T follicular helper cell (primary cell): ENCODE data around the gene NDUFA7.
"Not testable (repeated sequence)": the region's sequence is repeated elsewhere in the genome, so short reads cannot be mapped to it uniquely, and the experiment has no call there.

ENCODE experiments used
- DNase-seq: peaks from one replicate; pipeline ENCODE4 v3.0.0-alpha.2; 2020; ENCODE audit warnings: low read depth
- total RNA-seq, 2 experiments: gene quantifications; one replicate each; lab custom pipeline; 2026; lab: John Stamatoyannopoulos, UW

Gene NDUFA7
- total RNA-seq, result 0.43 to 0.72 reads per million in 2 experiments

- peak; percentile 95 for DNase-seq
Observed at GRCh38 chr19:8321067-8321985, at the start of gene NDUFA7, which contains the start of gene RPS28. Gene NDUFA7 (minus strand): TSS chr19:8321375. CDS start chr19:8321358, 17 bp downstream. Gene RPS28 (plus strand): TSS chr19:8321496. CDS start chr19:8321531, 35 bp downstream.

GRCh38 chr19:8370176-8371010, 49.2 kb upstream of the NDUFA7 start:
- DNase-seq, result no peak

- no peak for DNase-seq
Observed at GRCh38 chr19:8367327-8368001, 46.3 kb upstream of the NDUFA7 start.

DNA sequence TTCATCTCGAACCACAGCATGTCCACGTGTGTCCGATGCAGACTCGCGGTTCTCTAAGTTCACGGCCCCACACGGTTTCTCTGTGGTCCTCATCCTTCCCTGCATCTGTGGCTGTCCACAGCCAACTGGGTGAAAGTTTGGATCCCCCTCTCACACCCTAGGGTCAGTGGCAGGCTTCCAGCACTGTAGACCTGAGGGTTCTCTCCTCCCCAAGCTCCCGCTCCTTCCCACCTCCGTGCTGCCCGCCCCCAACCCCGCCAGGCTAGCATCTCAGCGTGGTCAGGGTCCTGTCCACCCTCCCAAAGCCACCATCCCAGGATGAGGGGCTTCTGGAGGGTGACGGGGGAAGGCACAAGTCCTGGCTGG, 45.8 kb upstream of the NDUFA7 start:
- no peak for DNase-seq

DNA sequence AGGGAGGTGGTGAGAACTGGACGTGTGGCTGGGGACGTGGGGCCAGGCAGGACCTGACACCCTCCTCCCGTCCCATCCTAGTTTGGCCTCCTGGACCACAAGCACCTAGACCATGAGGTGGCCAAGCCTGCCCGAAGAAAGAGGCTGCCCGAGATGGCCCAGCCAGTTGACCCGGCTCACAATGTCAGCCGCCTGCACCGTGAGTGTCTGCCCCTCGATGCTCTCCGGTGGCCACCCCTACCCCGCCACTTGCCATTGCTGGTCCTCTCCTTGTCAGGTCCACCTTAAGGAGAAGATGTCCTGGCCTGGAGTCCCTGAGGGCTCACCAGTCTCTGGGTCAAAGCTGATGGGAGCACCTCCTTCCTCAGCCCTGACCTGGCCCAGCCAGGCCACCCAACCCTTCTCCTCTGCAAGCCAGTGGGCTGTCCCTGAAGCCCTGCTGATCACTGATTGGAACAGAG, 45.0 kb upstream of the NDUFA7 start:
- no peak for DNase-seq

GRCh38 chr19:8363803-8364771, 42.9 kb upstream of the NDUFA7 start, which contains the start of gene ANGPTL4:
Gene ANGPTL4 (plus strand): TSS chr19:8364155. CDS start chr19:8364322, 167 bp downstream.
- no peak for DNase-seq

DNA sequence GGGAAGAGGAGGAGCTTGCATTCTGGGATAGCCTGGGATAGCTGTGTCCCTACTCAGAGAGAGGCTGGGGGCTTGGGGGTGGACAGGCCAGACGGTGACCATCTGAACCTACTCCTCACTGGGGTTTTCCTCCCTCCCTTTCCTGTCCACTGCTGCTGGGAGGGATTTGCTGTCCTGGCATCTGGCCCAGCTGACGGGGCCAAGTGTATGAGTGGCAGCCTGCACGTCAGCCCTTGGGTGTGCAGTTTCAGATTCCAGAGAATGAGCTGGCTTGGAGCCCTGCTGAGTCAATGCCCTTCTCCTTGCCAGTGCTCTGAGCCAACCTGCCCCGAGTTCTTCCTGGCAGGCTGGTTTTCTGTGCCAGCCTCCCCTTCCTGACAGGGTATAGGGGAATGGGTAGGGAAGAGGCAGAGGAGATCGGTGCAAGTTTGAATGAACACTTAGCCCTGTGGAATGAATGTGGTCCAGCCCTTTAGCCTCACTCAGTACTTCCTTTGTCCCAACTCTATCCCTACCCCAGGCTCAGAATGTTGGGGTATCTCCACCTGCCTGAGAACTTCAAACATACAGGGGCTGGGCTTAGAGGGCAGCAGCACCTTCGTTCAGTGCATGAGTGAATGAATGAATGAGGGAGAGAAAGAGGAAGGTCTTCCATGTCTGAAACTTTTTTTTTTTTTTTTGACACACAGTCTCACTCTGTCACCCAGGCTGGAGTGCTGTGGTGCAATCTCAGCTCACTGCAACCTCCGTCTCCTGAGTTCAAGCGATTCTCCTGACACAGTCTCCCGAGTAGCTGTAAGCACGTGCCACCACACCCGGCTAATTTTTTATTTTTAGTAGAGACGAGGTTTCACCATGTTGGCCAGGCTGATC, 41.0 kb upstream of the NDUFA7 start:
- no peak for DNase-seq

DNA sequence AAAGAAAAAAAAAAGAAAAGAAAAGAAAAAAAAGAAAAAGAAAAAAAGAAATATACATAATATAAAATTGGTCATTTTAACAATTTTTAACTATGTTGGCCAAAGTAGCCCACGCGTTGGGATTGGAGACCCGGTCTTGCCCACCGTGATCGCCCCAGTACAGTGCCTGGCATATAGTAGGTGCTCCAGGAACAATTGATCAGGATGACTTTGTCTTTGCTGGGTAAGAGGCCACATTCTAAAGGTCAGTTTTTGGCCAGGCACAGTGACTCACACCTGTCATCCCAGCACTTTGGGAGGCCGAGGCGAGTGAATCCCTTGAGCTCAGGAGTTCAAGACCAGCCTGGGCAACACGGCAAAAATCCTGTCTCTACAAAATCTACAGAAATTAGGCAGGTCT, 39.0 kb upstream of the NDUFA7 start:
- no peak for DNase-seq

DNA sequence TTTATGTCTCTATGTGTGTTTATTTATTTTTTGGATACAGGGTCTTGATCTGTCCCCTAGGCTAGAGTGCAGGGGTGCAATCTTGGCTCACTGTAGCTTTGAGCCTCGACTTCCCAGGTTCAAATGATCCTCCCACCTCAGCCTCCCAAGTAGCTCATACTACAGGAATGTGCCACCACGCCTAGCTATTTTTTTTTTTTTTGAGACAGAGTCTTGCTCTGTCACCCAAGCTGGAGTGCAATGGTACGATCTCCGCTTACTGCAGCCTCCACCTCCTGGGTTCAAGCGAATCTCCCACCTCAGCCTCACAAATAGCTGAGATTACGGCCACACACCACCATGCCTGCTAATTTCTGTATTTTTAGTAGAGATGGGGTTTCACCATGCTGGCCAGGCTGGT, 37.8 kb upstream of the NDUFA7 start:
- no peak for DNase-seq

GRCh38 chr19:8357007-8357521, 35.9 kb upstream of the NDUFA7 start:
- no peak for DNase-seq

DNA sequence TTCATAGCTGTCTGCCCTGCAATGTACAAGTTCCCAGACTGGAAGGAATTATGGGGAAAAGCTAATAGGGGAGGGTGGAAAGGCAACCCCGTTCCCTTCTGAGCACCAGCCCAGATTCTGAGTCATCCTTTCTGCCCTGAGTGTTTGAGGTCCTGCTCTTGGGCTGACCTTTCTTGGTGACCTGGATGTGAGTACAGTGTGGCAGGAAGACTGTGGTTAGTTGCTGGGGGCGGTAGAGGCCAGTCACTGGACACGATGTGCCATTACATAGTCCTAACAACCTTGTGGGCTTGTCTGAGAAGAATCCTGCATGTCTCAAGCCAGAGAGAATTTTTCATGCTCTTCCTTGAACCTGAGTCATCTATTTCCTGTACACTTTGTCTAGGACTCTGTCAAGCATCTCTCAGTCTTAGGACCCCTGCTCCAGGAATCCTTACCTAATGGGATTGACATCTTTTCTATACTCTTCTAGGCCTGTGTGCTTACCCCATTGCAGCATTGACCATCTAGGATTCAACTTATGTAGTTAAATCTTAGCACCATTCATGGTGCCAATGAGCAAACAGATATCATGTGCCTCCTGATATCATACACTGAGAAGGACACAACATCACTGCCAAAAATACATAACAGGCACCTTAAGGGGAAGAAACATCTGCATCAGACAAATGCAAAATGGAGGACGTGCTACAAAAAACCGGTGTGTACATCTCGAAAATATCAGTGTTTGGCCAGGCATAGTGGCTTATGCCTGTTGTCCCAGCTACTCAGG, 34.6 kb upstream of the NDUFA7 start:
- DNase-seq, result no peak

DNA sequence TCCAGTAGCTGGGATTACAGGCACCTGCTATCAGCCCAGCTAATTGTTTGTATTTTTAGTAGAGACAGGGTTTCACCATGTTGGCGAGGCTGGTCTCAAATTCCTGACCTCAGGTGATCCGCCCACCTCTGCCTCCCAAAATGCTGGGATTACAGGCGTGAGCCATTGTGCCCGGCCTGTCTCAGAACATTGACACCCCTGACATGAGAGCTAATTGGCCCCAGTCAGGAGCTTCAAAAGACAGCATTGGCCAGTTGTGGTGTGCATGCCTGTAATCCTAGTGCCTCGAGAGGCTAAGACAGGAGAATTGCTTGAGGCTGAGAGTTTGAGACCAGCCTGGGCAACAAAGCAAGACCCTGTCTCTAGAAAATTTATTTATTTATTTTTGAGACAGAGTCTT, 31.7 kb upstream of the NDUFA7 start:
- not testable (repeated sequence) for DNase-seq

- no peak for DNase-seq
Observed at GRCh38 chr19:8352134-8352827, 31.1 kb upstream of the NDUFA7 start.

GRCh38 chr19:8349629-8350372, 28.6 kb upstream of the NDUFA7 start:
- DNase-seq, result not testable (repeated sequence)

GRCh38 chr19:8343483-8343844, 22.3 kb upstream of the NDUFA7 start:
- DNase-seq, result no peak

- peak; percentile 85 for DNase-seq
Observed at GRCh38 chr19:8342684-8343482, 21.7 kb upstream of the NDUFA7 start, which contains the start of gene KANK3. Gene KANK3 (minus strand): TSS chr19:8343262. CDS start chr19:8337828, 5,434 bp downstream.
